HepG2 (cell line): ENCODE results near the gene DUS1L. TPM values are rescaled to one million over a fixed set of nuclear protein-coding genes. Genes with fewer than 3 reads are reported as not detected.

Experiments
- AGO2 ChIP-seq: fragments of 200-400 bp; formaldehyde crosslinking; optimal IDR thresholded peaks from 2 replicates; pipeline ENCODE3; 2017; ENCODE audit warnings: mild to moderate bottlenecking, low read depth, low read length, moderate library complexity
- FOXM1 ChIP-seq: sonication (generic); formaldehyde crosslinking; IDR thresholded peaks from 2 replicates; pipeline ENCODE4 v1.5.0; 2020; ENCODE audit warnings: missing genetic modification reagents
- GFI1 ChIP-seq: sonication (generic); formaldehyde crosslinking; IDR thresholded peaks from 2 replicates; pipeline ENCODE4 v1.5.0; 2020; ENCODE audit warnings: missing genetic modification reagents, mild to moderate bottlenecking, borderline replicate concordance
- KLF11 ChIP-seq: IDR thresholded peaks from 2 replicates; pipeline ENCODE4 v1.6.1; 2016; ENCODE audit warnings: missing compliant biosample characterization
- KLF12 ChIP-seq: sonication (generic); formaldehyde crosslinking; IDR thresholded peaks from 2 replicates; pipeline ENCODE4 v1.4.0; 2020; ENCODE audit warnings: missing genetic modification reagents, borderline replicate concordance
- MED1 ChIP-seq: sonication (generic); formaldehyde crosslinking; IDR thresholded peaks from 2 replicates; pipeline ENCODE4 v1.4.0; 2020; ENCODE audit warnings: missing genetic modification reagents
- MXD1 ChIP-seq: sonication (generic); formaldehyde crosslinking; IDR thresholded peaks from 2 replicates; pipeline ENCODE4 v1.4.0; 2020; ENCODE audit warnings: mild to moderate bottlenecking, missing genetic modification reagents
- TEAD3 ChIP-seq: optimal IDR thresholded peaks from 2 replicates; pipeline ENCODE3; 2016; ENCODE audit warnings: borderline replicate concordance
- TFDP1 ChIP-seq: IDR thresholded peaks from 2 replicates; pipeline ENCODE4 v1.6.1; 2016; ENCODE audit warnings: missing compliant biosample characterization, missing genetic modification reagents, borderline replicate concordance
- TOPORS ChIP-seq: sonication (generic); formaldehyde crosslinking; IDR thresholded peaks from 2 replicates; pipeline ENCODE4 v1.8.0; 2023; ENCODE audit warnings: mild to moderate bottlenecking, missing genetic modification reagents
- ZBTB21 ChIP-seq: sonication (generic); formaldehyde crosslinking; IDR thresholded peaks from 2 replicates; pipeline ENCODE4 v1.4.0; 2020; ENCODE audit warnings: missing genetic modification reagents
- ZBTB40 ChIP-seq, 2 experiments: fragments of 450-650 bp in 1 of 2; sonication (generic) in 1 of 2; formaldehyde crosslinking in 1 of 2; IDR thresholded peaks; 2 replicates each; pipeline versions ENCODE4 v1.6.1 to v1.8.0; 2016 to 2022; ENCODE audit warnings: antibody characterized with exemption in 1 of 2, mild to moderate bottlenecking in 1 of 2, missing genetic modification reagents in 1 of 2
- ZNF720 ChIP-seq: sonication (generic); formaldehyde crosslinking; IDR thresholded peaks from 2 replicates; pipeline ENCODE4 v1.4.0; 2020; ENCODE audit warnings: missing genetic modification reagents
- ZNF839 ChIP-seq: sonication (generic); formaldehyde crosslinking; IDR thresholded peaks from 2 replicates; pipeline ENCODE4 v1.4.0; 2020; ENCODE audit warnings: missing genetic modification reagents, mild to moderate bottlenecking, borderline replicate concordance
- polyA plus RNA-seq, 8 experiments: library from polyadenylated mRNA; depleted of rRNA in 3 of 8; stranded (reverse) in 7 of 8; unstranded in 1 of 8; fragments of >200 nt; fragmentation: Illumina TruSeq in 4 of 8; extraction: Trizol in 4 of 8; gene quantifications; 2 replicates each; pipeline versions ENCODE4 v1.2.1 to v1.2.3, GENCODE V29; 2011 to 2016; ENCODE audit warnings: low read depth in 4 of 8, missing spikeins in 1 of 8, mixed read lengths in 1 of 8; ENCODE audit not compliant: insufficient read depth in 1 of 8
- total RNA-seq, 5 experiments: library from RNA; depleted of rRNA; stranded (reverse); fragments of >200 nt; fragmentation: Illumina TruSeq; extraction: Trizol; gene quantifications; 2 replicates each; pipeline ENCODE4 v1.2.3, GENCODE V29; 2016; ENCODE audit warnings: low read depth in 1 of 5

DUS1L gene
- total and polyA plus RNA-seq, 2 of the 13 experiments (the other 11 are each of a cell fraction or from before 2014, with no cell fraction given), result 81.0 to 109 TPM

- peak; percentile 86; the same call in 1 of the 2 replicates for TF ChIP-seq TFDP1
- TF ChIP-seq KLF12 (CRISPR knock-in tag), result peak; percentile 52; the same call in 1 of the 2 replicates
- TF ChIP-seq MXD1 (CRISPR knock-in tag), result peak; percentile 85
- TF ChIP-seq GFI1, result peak; percentile 76; the same call in 1 of the 2 replicates
- TF ChIP-seq AGO2, result no peak
- peak; percentile 82 for TF ChIP-seq ZBTB40 (IDR thresholded peaks at IDR 0.05)
- peak; percentile 90 for TF ChIP-seq ZBTB40 (CRISPR knock-in tag; IDR thresholded peaks at IDR 0.05)
- TF ChIP-seq ZNF720 (CRISPR knock-in tag), result 0 out of 2 replicates have a peak, but pooled peaks have one; percentile 35
- TF ChIP-seq ZBTB21 (CRISPR knock-in tag), result 0 out of 2 replicates have a peak, but pooled peaks have one; percentile 28
- peak; percentile 85 for TF ChIP-seq TOPORS (CRISPR knock-in tag)
- peak; percentile 78 for TF ChIP-seq MED1 (CRISPR knock-in tag)
- TF ChIP-seq FOXM1 (CRISPR knock-in tag), result peak; percentile 65; the same call in 1 of the 2 replicates
- TF ChIP-seq KLF11 (CRISPR knock-in tag), result no peak
- TF ChIP-seq ZNF839 (CRISPR knock-in tag), result peak; percentile 96
- TF ChIP-seq TEAD3 (CRISPR knock-in tag), result peak; percentile 74
These were observed at the start of gene DUS1L (continued) for GRCh38 chr17:82065638-82066303.
